D721Med (cell line): ENCODE results near the gene VDR.

Experiments
- DNase-seq: peaks from one replicate; pipeline ENCODE4 v3.0.0; 2011; ENCODE audit warnings: low spot score; ENCODE audit not compliant: insufficient read length
- FAIRE-seq: peaks from 2 replicates; lab custom pipeline; 2011; peaks lifted over from hg19 to GRCh38; lab: Jason Lieb, UNC
- CTCF ChIP-seq: IDR thresholded peaks from 2 replicates; pipeline ENCODE4 v1.5.1; 2012; ENCODE audit warnings: mild to moderate bottlenecking, control low read depth; ENCODE audit not compliant: insufficient read depth; ENCODE audit errors: missing control alignments

The VDR gene

GRCh38 chr12:47940773-47941474, 36.1 kb upstream of the VDR start:
- no peak for TF ChIP-seq CTCF
- DNase-seq = no peak
- FAIRE-seq = no peak

GRCh38 chr12:47939009-47939601, 34.3 kb upstream of the VDR start:
- DNase-seq (no peak), FAIRE-seq (no peak)
- no peak for TF ChIP-seq CTCF

GRCh38 chr12:47938594-47938993, 33.8 kb upstream of the VDR start:
- DNase-seq = no peak
- FAIRE-seq = no peak
- no peak for TF ChIP-seq CTCF

- FAIRE-seq = no peak
- no peak for TF ChIP-seq CTCF
These were observed 33.3 kb upstream of the VDR start for GRCh38 chr12:47938093-47938492.

GRCh38 chr12:47935184-47935583, 30.4 kb upstream of the VDR start:
- no peak for DNase-seq
- FAIRE-seq = no peak
- TF ChIP-seq CTCF = no peak

More at GRCh38 chr12:47938093-47938492, 33.3 kb upstream of the VDR start:
- DNase-seq = no peak

- FAIRE-seq = no peak
- no peak for DNase-seq
- no peak for TF ChIP-seq CTCF
These were observed 26.4 kb upstream of the VDR start for GRCh38 chr12:47931187-47931586.

GRCh38 chr12:47930634-47931033, 25.8 kb upstream of the VDR start:
- no peak for TF ChIP-seq CTCF
- no peak for DNase-seq
- no peak for FAIRE-seq
